Activated CD8-positive, alpha-beta memory T cell treated with anti-CD3 and anti-CD28 coated beads, Interleukin-2, amount 10 ng/mL, durations not matched to agents 7 days and 5 days (primary cell): Measurements from ENCODE around the gene GRPEL1. TPM values are rescaled to one million over a fixed set of nuclear protein-coding genes. Genes with fewer than 3 reads are reported as not detected.

Source experiments
- ATAC-seq: fragments of 150-1000 bp; cut with Tn5 transposase; one replicate; pipeline ENCODE4 v1.10.0; 2021; ENCODE audit warnings: moderate library complexity
- CTCF ChIA-PET: fragments of 350-600 bp; sonication (Branson Sonifier 250); formaldehyde crosslinking; loops from one replicate; lab custom pipeline; 2021; ENCODE audit warnings: antibody characterized with exemption; lab: Charles Lee
- DNase-seq: peaks from one replicate; pipeline ENCODE4 v3.0.0-alpha.2; 2020
- H3K27ac Mint-ChIP-seq: one replicate; pipeline ENCODE4 v1.8.0; 2021; ENCODE audit warnings: mild to moderate bottlenecking, mixed read lengths
- H3K27me3 Mint-ChIP-seq: one replicate; pipeline ENCODE4 v1.8.0; 2021; ENCODE audit warnings: mixed read lengths
- H3K36me3 Mint-ChIP-seq: one replicate; pipeline ENCODE4 v1.8.0; 2021; ENCODE audit warnings: mild to moderate bottlenecking, mixed read lengths
- H3K4me1 Mint-ChIP-seq: one replicate; pipeline ENCODE4 v1.8.0; 2021; ENCODE audit warnings: mixed read lengths
- H3K4me3 Mint-ChIP-seq: one replicate; pipeline ENCODE4 v1.8.0; 2021; ENCODE audit warnings: mild to moderate bottlenecking, moderate library complexity, mixed read lengths
- H3K9me3 Mint-ChIP-seq: one replicate; pipeline ENCODE4 v1.8.0; 2022; ENCODE audit warnings: low read depth, mixed read lengths
- total RNA-seq, 2 experiments: library from RNA; stranded (reverse); gene quantifications; one replicate each; pipeline ENCODE4 v1.2.3, GENCODE V29; 2021

GRPEL1 gene
- total RNA-seq, 2 experiments from 2014 or later, result 40.0 to 59.9 TPM

- Mint-ChIP-seq H3K27me3 (no peaks in the 10 kb centered on the region), H3K4me1 (peaks cover 1% of the 10 kb centered on the region), H3K36me3 (peaks cover 12% of the 10 kb centered on the region), H3K27ac (peak overlapping the region; percentile 53), H3K9me3 (no peaks in the 10 kb centered on the region), H3K4me3 (no peak overlapping the region)
- CTCF ChIA-PET, result interaction anchor here (1.9 kb wide), 1 partner anchor 22 kb away, joined by 6 read pairs; a partner anchor contains a TSS
- no peak for ATAC-seq
- no peak for DNase-seq
Observed at GRCh38 chr4:7020290-7020689, 47.6 kb downstream of the GRPEL1 start.

- CTCF ChIA-PET, result interaction anchor here (1.2 kb wide), 1 partner anchor 50 kb away, joined by 3 read pairs; no protein-coding TSS in a partner anchor
- ATAC-seq, result no peak
- Mint-ChIP-seq H3K27me3 (no peaks in the 10 kb centered on the region), H3K27ac (no peak overlapping the region), H3K4me1 (peaks cover 3% of the 10 kb centered on the region), H3K36me3 (peaks cover 20% of the 10 kb centered on the region), H3K4me3 (no peak overlapping the region), H3K9me3 (no peaks in the 10 kb centered on the region)
- no peak for DNase-seq
Observed at GRCh38 chr4:7019367-7019766, 48.5 kb downstream of the GRPEL1 start.

- H3K4me3 Mint-ChIP-seq, result no peak overlapping the region
- CTCF ChIA-PET, result interaction anchor here (1.2 kb wide), 2 partner anchors 14 to 51 kb away, joined by 3 read pairs; no protein-coding TSS in a partner anchor
- DNase-seq (no peak), ATAC-seq (no peak)
- H3K9me3 Mint-ChIP-seq, result no peaks in the 10 kb centered on the region
- peaks cover 28% of the 10 kb centered on the region for H3K36me3 Mint-ChIP-seq
- no peak overlapping the region for H3K27ac Mint-ChIP-seq
- no peaks in the 10 kb centered on the region for H3K27me3 Mint-ChIP-seq
- H3K4me1 Mint-ChIP-seq, result peaks cover 9% of the 10 kb centered on the region
Observed at GRCh38 chr4:7018281-7018680, 49.6 kb downstream of the GRPEL1 start.

GRCh38 chr4:7017446-7018048 lies 50.3 kb downstream of the GRPEL1 start:
- DNase-seq (no peak), ATAC-seq (no peak)
- no peaks in the 10 kb centered on the region for H3K27me3 Mint-ChIP-seq
- peaks cover 13% of the 10 kb centered on the region for H3K4me1 Mint-ChIP-seq
- peaks cover 33% of the 10 kb centered on the region for H3K36me3 Mint-ChIP-seq
- CTCF ChIA-PET, result interaction anchor here (0.9 to 1.8 kb wide), 4 partner anchors 9 to 53 kb away, joined by 3 to 4 read pairs (median 4); partner anchors contain the start of gene TADA2B
- H3K27ac Mint-ChIP-seq, result no peak overlapping the region
- H3K9me3 Mint-ChIP-seq, result no peaks in the 10 kb centered on the region
- no peak overlapping the region for H3K4me3 Mint-ChIP-seq

GRCh38 chr4:7016512-7016911 lies 51.4 kb downstream of the GRPEL1 start:
- Mint-ChIP-seq H3K27ac (no peak overlapping the region), H3K4me3 (no peak overlapping the region), H3K9me3 (no peaks in the 10 kb centered on the region), H3K4me1 (peaks cover 17% of the 10 kb centered on the region), H3K36me3 (peaks cover 36% of the 10 kb centered on the region), H3K27me3 (no peaks in the 10 kb centered on the region)
- CTCF ChIA-PET, result interaction anchor here (0.8 to 1.8 kb wide), 3 partner anchors 26 to 107 kb away, joined by 3 to 8 read pairs (median 4); partner anchors contain the start of gene TADA2B
- ATAC-seq (no peak), DNase-seq (no peak)

- H3K4me3 Mint-ChIP-seq, result no peak overlapping the region
- DNase-seq (no peak), ATAC-seq (no peak)
- CTCF ChIA-PET, result interaction anchor here (0.8 to 1.8 kb wide), 3 partner anchors 27 to 107 kb away, joined by 3 to 8 read pairs (median 4); partner anchors contain the start of gene TADA2B
- H3K27me3 Mint-ChIP-seq, result no peaks in the 10 kb centered on the region
- no peak overlapping the region for H3K27ac Mint-ChIP-seq
- H3K9me3 Mint-ChIP-seq, result no peaks in the 10 kb centered on the region
- H3K36me3 Mint-ChIP-seq, result peaks cover 36% of the 10 kb centered on the region
- H3K4me1 Mint-ChIP-seq, result peaks cover 17% of the 10 kb centered on the region
Observed at GRCh38 chr4:7016086-7016485, 51.8 kb downstream of the GRPEL1 start.

- CTCF ChIA-PET, result interaction anchor here (0.8 to 1.7 kb wide), 2 partner anchors 27 to 106 kb away, joined by 3 to 8 read pairs; partner anchors contain the start of gene TADA2B
- Mint-ChIP-seq H3K36me3 (peaks cover 32% of the 10 kb centered on the region), H3K4me1 (peaks cover 17% of the 10 kb centered on the region), H3K4me3 (no peak overlapping the region), H3K27ac (no peak overlapping the region), H3K9me3 (no peaks in the 10 kb centered on the region), H3K27me3 (no peaks in the 10 kb centered on the region)
- ATAC-seq (no peak), DNase-seq (no peak)
Observed at GRCh38 chr4:7015383-7016035, 52.4 kb downstream of the GRPEL1 start.

- no peak for DNase-seq
- Mint-ChIP-seq H3K36me3 (peaks cover 35% of the 10 kb centered on the region), H3K9me3 (no peaks in the 10 kb centered on the region), H3K27me3 (no peaks in the 10 kb centered on the region), H3K4me1 (peaks cover 17% of the 10 kb centered on the region), H3K4me3 (no peak overlapping the region), H3K27ac (peak overlapping the region; percentile 33)
- CTCF ChIA-PET, result interaction anchor here (1.7 kb wide), 1 partner anchor 28 kb away, joined by 8 read pairs; the partner anchor contains the start of gene TADA2B
- ATAC-seq, result no peak
Observed at GRCh38 chr4:7014815-7015214, 53.0 kb downstream of the GRPEL1 start.

GRCh38 chr4:7013175-7013574 lies 54.7 kb downstream of the GRPEL1 start:
- no peak overlapping the region for H3K27ac Mint-ChIP-seq
- DNase-seq (no peak), ATAC-seq (no peak)
- H3K4me1 Mint-ChIP-seq, result peaks cover 17% of the 10 kb centered on the region
- CTCF ChIA-PET, result no interaction called here
- no peaks in the 10 kb centered on the region for H3K9me3 Mint-ChIP-seq
- H3K36me3 Mint-ChIP-seq, result peaks cover 41% of the 10 kb centered on the region
- no peak overlapping the region for H3K4me3 Mint-ChIP-seq
- no peaks in the 10 kb centered on the region for H3K27me3 Mint-ChIP-seq

GRCh38 chr4:7009564-7009963 lies 58.3 kb downstream of the GRPEL1 start:
- no peaks in the 10 kb centered on the region for H3K9me3 Mint-ChIP-seq
- no peak overlapping the region for H3K27ac Mint-ChIP-seq
- CTCF ChIA-PET, result no interaction called here
- H3K4me3 Mint-ChIP-seq, result no peak overlapping the region
- ATAC-seq, result no peak
- peaks cover 20% of the 10 kb centered on the region for H3K4me1 Mint-ChIP-seq
- H3K36me3 Mint-ChIP-seq, result peaks cover 38% of the 10 kb centered on the region
- no peak for DNase-seq
- no peaks in the 10 kb centered on the region for H3K27me3 Mint-ChIP-seq

Other genes with a start within 250 kb of the GRPEL1 start
- 10 to 100 TPM; 49.0 to 49.1 TPM for gene TBC1D14, start 158.2 kb downstream of the GRPEL1 start, total RNA-seq
- gene TADA2B, start 24.7 kb downstream of the GRPEL1 start, total RNA-seq, result 10 to 100 TPM; 16.9 to 21.4 TPM
- gene SORCS2, start 124.5 kb upstream of the GRPEL1 start, total RNA-seq, result under 1 TPM; 0.05 to 0.06 TPM